Hepatocyte (in vitro differentiated cells): ENCODE data around the gene HTRA1. TPM values are rescaled to one million over a fixed set of nuclear protein-coding genes. Genes with fewer than 3 reads are reported as not detected.

Experiments used
- DNase-seq: peaks from one replicate; pipeline ENCODE4 v3.0.0-alpha.2; 2016; ENCODE audit warnings: low spot score
- H2AFZ ChIP-seq: fragments of 200-600 bp; sonication (generic); 2 replicates; pipeline ENCODE4 v1.6.0; 2016; ENCODE audit warnings: antibody characterized with exemption, mild to moderate bottlenecking
- H3K27ac ChIP-seq: fragments of 200-600 bp; sonication (generic); 2 replicates; pipeline ENCODE4 v1.5.1; 2016; ENCODE audit warnings: mild to moderate bottlenecking
- H3K27me3 ChIP-seq: fragments of 200-600 bp; sonication (generic); 2 replicates; pipeline ENCODE4 v1.6.1; 2016
- H3K36me3 ChIP-seq: fragments of 200-600 bp; sonication (generic); replicated peaks from 2 replicates; pipeline ENCODE4 v1.5.1; 2016; ENCODE audit warnings: low read depth; ENCODE audit not compliant: insufficient read depth
- H3K4me1 ChIP-seq: fragments of 200-600 bp; sonication (generic); 2 replicates; pipeline ENCODE4 v1.5.1; 2016; ENCODE audit warnings: mild to moderate bottlenecking, moderate library complexity; ENCODE audit not compliant: insufficient read depth
- H3K4me2 ChIP-seq: fragments of 200-600 bp; sonication (generic); 2 replicates; pipeline ENCODE4 v1.6.0; 2016
- H3K4me3 ChIP-seq: fragments of 200-600 bp; sonication (generic); 2 replicates; pipeline ENCODE4 v1.5.1; 2016; ENCODE audit warnings: mild to moderate bottlenecking
- H3K79me2 ChIP-seq: fragments of 200-600 bp; sonication (generic); 2 replicates; pipeline ENCODE4 v1.6.0; 2017; ENCODE audit warnings: mild to moderate bottlenecking
- H3K9me2 ChIP-seq: fragments of 200-600 bp; sonication (generic); replicated peaks from 2 replicates; pipeline ENCODE4 v1.6.0; 2017; ENCODE audit warnings: mild to moderate bottlenecking; ENCODE audit not compliant: insufficient read depth
- H3K9me3 ChIP-seq: fragments of 200-600 bp; sonication (generic); 2 replicates; pipeline ENCODE4 v1.5.1; 2016; ENCODE audit warnings: low read depth, mild to moderate bottlenecking
- H4K20me1 ChIP-seq: fragments of 200-600 bp; sonication (generic); 2 replicates; pipeline ENCODE4 v1.6.0; 2016; ENCODE audit warnings: mild to moderate bottlenecking; ENCODE audit not compliant: insufficient read depth, poor library complexity, severe bottlenecking
- EZH2 ChIP-seq: fragments of 200-600 bp; sonication (generic); IDR thresholded peaks from 2 replicates; pipeline ENCODE4 v1.6.1; 2016; ENCODE audit warnings: antibody characterized with exemption, mild to moderate bottlenecking, borderline replicate concordance
- EZH2phosphoT487 ChIP-seq: fragments of 200-600 bp; sonication (generic); IDR thresholded peaks from one replicate; pipeline ENCODE4 v1.6.1; 2018; ENCODE audit warnings: antibody characterized with exemption, mild to moderate bottlenecking, low read depth, moderate library complexity; ENCODE audit not compliant: unreplicated experiment, severe bottlenecking
- WGBS: methylation state at CpG from one replicate; pipeline ENCODE4 v1.1.6; 2016; ENCODE audit warnings: low lambda C conversion rate; ENCODE audit errors: missing lambda C conversion rate; 5-methylcytosine and 5-hydroxymethylcytosine counted together
- polyA plus RNA-seq: library from polyadenylated mRNA; unstranded; fragments of >200 nt; fragmentation: Nextera tagmentation; extraction: Ambion mirVana; gene quantifications from 2 replicates; pipeline ENCODE4 v1.2.1, GENCODE V29; 2016
- total RNA-seq: library from RNA; depleted of rRNA; stranded (reverse); fragments of >200 nt; gene quantifications from 2 replicates; pipeline ENCODE4 v1.2.3, GENCODE V29; 2014
- TF ChIP-seq, protein P1 (sequence below): fragments of 200-600 bp; sonication (generic); IDR thresholded peaks from 2 replicates; pipeline ENCODE4 v1.5.1; 2016; ENCODE audit warnings: antibody characterized with exemption, mild to moderate bottlenecking; ENCODE audit not compliant: poor library complexity

The HTRA1 gene
- total and polyA plus RNA-seq, 2 experiments from 2014 or later: 91.9 to 160 TPM

DNA sequence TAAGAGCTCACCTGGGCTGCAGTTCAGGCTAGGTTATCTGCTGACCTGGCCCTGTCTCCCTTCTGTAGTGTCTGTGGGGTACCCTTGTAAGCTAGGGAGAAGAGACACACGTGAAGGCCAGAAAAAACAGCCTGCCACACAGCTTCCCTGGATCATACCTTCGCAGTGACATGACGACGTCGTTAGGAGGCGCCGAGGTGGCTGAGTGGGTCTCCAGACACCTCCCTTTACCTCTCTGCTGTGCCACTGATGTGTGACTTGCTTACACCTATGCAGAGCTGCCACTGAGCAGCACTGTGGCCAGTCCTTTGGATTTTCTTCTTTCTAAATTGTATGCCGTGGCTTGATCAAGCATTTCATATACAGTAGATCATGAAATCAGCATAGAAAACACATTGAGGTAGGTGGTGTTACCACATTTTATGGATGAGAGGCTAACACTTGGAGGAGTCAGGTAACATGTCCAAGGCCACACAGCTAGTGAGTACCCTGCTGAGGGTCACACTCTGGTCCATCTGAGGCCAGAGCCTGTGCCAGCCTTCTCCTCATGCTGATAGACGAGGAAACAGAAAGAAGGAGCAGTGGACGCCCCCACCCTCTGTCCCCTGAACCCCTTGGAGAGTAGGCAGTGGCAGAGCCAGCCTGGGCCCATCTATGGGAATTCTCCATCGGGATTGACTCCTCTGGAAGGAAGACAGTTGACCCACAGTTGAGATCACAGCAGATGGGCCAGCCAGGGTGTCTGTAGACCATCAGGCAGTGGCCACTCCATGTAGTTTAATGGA is 23.1 kb downstream of the HTRA1 start:
- H3K4me3 ChIP-seq: no peak overlapping the region
- no peaks in the 10 kb centered on the region for H3K9me3 ChIP-seq
- DNase-seq: no peak
- TF ChIP-seq, protein P1, sequence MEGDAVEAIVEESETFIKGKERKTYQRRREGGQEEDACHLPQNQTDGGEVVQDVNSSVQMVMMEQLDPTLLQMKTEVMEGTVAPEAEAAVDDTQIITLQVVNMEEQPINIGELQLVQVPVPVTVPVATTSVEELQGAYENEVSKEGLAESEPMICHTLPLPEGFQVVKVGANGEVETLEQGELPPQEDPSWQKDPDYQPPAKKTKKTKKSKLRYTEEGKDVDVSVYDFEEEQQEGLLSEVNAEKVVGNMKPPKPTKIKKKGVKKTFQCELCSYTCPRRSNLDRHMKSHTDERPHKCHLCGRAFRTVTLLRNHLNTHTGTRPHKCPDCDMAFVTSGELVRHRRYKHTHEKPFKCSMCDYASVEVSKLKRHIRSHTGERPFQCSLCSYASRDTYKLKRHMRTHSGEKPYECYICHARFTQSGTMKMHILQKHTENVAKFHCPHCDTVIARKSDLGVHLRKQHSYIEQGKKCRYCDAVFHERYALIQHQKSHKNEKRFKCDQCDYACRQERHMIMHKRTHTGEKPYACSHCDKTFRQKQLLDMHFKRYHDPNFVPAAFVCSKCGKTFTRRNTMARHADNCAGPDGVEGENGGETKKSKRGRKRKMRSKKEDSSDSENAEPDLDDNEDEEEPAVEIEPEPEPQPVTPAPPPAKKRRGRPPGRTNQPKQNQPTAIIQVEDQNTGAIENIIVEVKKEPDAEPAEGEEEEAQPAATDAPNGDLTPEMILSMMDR: no peak
- TF ChIP-seq EZH2 (no peak), EZH2phosphoT487 (no peak)
- WGBS: 91% methylated on average over 11 of the region's 11 CpGs
- peaks cover 17% of the 10 kb centered on the region for H3K4me1 ChIP-seq
- no peak overlapping the region for H3K4me2 ChIP-seq
- H3K79me2 ChIP-seq: no peaks in the 10 kb centered on the region
- no peaks in the 10 kb centered on the region for H4K20me1 ChIP-seq
- no peak overlapping the region for H2AFZ ChIP-seq
- H3K27me3 ChIP-seq: no peaks in the 10 kb centered on the region
- no peaks in the 10 kb centered on the region for H3K36me3 ChIP-seq
- H3K27ac ChIP-seq: no peak overlapping the region
- H3K9me2 ChIP-seq: no peaks in the 10 kb centered on the region

DNA sequence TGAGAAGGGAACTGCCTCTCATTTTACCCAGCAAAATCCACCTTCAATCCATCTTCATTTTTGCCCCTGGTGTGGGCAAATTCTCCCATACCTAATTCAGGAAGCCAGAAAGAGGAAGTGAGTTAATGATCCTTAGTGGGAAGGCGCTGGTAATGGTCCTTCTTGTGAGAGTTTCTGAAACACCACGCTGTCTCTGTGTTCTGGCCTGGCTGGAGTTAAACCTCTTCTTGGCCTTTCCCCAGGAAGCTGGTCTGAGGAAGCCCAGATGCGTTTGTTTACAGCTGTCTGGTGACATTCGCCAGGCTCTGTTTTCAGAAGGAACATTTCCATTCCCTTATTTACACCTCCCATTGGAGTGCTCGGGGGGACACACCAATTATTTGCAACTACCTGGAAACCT is 24.3 kb downstream of the HTRA1 start:
- WGBS: 33% methylated on average over 5 of the region's 5 CpGs
- no peak for TF ChIP-seq EZH2phosphoT487
- TF ChIP-seq, protein P1: no peak
- TF ChIP-seq EZH2: no peak
- no peak overlapping the region for H2AFZ ChIP-seq
- no peaks in the 10 kb centered on the region for H3K79me2 ChIP-seq
- no peaks in the 10 kb centered on the region for H4K20me1 ChIP-seq
- DNase-seq: peak; percentile 56
- H3K9me3 ChIP-seq: no peaks in the 10 kb centered on the region
- H3K36me3 ChIP-seq: no peaks in the 10 kb centered on the region
- peak overlapping the region; percentile 21 for H3K4me2 ChIP-seq
- no peak overlapping the region for H3K4me3 ChIP-seq
- H3K27me3 ChIP-seq: no peaks in the 10 kb centered on the region
- H3K27ac ChIP-seq: no peak overlapping the region
- no peaks in the 10 kb centered on the region for H3K9me2 ChIP-seq
- peaks cover 17% of the 10 kb centered on the region for H3K4me1 ChIP-seq

DNA sequence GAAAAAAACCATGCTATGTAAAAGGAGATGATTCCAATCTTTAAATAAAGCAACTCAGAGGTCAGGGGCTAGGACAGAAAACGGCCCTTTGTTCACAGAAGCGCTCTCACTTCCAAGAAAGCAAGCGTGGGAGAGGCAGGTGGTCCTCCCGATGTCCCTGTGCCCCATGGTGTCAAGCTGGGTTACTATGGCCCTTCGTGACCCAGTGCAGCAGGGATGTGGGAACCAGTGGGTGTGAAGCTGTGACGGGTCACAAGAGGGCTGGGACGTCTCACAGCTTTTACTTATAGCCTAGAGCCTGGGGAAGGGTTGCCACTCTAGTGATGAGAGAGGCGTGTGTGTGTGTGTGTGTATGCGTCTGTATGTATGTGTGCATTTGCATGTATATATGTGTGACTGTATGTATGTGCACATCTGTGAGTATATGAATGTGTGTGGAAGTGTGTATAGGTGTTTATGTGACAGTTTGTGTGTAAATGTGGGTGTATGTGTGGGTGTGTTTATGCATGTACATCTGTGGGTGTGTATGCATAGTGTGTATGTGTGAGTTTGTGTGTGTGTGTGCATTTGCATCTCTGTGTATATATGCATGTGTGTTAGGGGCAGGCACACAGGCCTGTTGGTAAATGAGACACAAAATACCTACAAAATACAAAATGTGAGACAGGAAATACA is 25.2 kb downstream of the HTRA1 start:
- no peaks in the 10 kb centered on the region for H3K9me2 ChIP-seq
- H4K20me1 ChIP-seq: no peaks in the 10 kb centered on the region
- no peak overlapping the region for H3K4me3 ChIP-seq
- H3K4me2 ChIP-seq: no peak overlapping the region
- H3K27me3 ChIP-seq: no peaks in the 10 kb centered on the region
- H3K36me3 ChIP-seq: no peaks in the 10 kb centered on the region
- DNase-seq: no peak
- H3K27ac ChIP-seq: no peak overlapping the region
- no peak overlapping the region for H2AFZ ChIP-seq
- H3K79me2 ChIP-seq: no peaks in the 10 kb centered on the region
- no peak for TF ChIP-seq EZH2
- TF ChIP-seq, protein P1: no peak
- TF ChIP-seq EZH2phosphoT487: no peak
- peaks cover 17% of the 10 kb centered on the region for H3K4me1 ChIP-seq
- WGBS: 74% methylated on average over 9 of the region's 9 CpGs
- no peaks in the 10 kb centered on the region for H3K9me3 ChIP-seq
